ENCODE data around the gene RNF175.

- peak; percentile 27 for TF ChIP-seq CTCF (conservative IDR thresholded peaks at IDR 0.05)
- no peak for TF ChIP-seq ZFX (IDR thresholded peaks at IDR 0.05)
Observed at GRCh38 chr4:153791746-153792617, 32.2 kb upstream of the RNF175 start.

All from C4-2B (cell line).